HG03103 (cell line): ENCODE data around the gene ARHGEF19.

Experiments
- ATAC-seq: cut with Tn5 transposase; IDR thresholded peaks from one replicate; pipeline ENCODE4 v1.9.1; 2021; ENCODE audit warnings: low read depth; ENCODE audit not compliant: unreplicated experiment

ARHGEF19 gene

DNA sequence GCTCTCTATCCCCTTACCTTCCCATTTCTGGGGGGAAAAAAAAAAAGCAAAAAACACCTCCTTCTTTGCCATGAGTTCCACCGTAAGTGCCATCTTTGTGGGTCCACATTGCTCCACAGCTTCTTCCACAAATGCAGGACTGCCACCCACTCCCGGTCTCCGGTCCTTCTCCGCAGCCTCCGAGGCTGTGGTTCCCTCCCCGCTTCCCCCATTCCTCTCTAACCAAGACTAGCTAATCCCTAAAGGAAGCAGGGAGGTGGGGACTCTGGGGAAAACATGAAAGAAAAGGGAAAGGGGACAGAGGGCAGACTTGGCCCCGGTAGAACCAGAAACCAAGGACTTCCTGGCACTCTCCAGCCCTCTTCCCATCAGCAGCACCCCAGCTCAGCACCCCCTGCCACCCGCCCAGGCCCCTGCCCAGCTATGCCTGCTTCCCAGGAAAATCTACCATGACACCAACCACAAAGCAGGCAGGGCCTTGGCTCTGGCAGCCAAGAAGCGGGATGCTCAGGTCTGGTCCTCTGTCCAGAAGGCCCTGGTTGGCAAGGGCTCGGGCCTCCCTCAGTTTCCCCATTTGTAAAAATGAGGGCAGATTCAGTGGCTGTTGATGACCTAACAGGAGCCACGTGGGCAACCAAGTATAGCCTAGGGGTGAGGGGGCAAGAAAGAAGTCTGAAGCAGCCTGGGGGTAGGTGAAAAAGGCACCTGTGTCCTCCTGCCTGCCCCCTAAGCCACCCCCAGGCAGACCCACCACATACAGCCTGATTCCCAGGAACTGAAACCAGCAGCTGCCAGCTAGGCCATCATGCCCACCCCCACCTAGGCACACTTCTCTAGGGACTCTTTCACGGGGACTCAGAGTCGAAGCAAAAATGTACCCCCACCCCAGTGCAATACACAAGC is 59.1 kb downstream of the ARHGEF19 start:
- no peak for ATAC-seq

DNA sequence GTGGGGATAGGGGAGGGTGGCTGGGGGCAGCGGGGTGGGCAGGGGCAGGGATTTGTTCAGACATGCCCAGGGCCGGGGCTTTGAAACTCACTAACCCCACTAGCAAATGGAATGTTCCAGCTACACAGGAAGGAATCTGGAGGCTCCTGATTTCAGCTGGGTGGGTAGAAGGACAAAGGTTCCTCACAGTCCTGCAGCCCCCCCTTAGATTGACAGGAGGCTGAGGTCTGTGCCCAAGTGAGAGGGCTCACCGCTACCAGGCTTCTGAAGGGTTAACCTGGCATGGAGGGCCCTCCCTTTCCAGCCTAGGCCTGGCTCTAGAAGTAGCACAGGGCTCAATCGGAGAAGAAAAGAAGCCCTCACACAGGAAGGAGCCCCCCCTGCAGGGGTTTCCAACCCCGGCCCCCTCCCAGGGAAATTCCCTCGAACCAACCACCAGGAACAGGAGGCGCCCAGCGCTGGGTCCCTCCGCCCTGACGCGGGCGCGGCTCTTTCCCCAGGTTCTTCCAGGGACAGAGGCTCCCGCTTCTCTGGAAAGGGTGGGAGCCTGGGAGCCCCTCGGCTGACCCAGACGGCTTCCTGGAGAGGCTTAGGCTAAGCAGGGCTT is 59.9 kb downstream of the ARHGEF19 start:
- no peak for ATAC-seq

DNA sequence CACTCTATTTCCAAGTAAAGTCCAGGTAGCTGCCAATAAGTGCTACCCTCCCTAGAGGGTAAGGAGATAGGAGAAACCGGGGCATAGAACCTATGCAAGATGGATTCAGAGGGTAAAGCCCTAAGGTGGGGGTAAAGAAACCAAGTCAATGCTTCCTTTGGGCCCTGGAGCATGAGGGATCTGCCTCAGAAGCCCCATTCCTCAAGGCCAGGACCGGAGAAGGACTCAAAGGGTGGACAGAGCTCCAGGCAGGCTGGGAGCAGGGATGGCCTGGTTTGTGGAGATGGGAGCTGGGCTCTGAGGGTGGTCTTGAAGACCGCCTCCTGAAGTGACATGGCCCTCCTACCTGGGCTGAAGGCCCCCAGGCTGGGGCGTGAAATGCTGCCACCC is 60.5 kb downstream of the ARHGEF19 start:
- no peak for ATAC-seq

DNA sequence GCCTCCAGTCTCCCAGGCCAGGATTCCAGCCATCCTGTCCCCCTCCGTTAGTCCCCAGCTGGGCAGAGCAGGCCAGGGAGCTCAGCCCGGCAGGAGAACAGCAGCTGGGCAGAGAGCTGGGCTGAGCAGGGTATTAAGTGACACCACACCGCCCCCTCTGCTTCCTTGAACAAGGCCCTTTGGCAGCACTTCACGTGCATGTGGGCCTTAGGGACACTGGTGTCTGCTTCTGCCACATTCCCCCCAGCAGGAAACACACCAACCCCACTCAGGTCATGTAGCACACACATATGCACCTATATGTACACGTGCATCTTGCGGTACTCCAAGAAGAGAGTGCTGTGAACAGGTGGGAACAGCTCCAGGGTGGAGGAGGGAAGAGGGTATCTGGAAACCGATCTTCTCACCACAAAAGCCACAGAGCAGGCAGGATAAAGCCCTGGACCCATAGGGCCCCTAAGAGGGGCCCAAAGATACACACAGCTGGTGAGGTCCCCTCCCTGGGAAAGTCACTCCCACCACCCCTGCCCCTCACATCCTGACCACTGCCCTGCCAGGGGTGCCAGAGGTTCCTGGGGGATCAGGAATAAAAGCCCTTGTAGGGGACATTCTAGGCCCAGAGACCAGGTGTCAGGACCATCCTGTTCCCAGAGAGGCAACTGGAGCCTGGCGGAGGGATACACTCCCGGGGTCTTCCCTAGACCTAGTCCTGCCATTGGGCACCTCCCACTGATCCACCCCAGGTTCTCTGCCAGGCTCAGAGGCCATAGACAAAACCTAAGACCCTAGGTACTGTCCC is 61.1 kb downstream of the ARHGEF19 start:
- ATAC-seq: no peak

DNA sequence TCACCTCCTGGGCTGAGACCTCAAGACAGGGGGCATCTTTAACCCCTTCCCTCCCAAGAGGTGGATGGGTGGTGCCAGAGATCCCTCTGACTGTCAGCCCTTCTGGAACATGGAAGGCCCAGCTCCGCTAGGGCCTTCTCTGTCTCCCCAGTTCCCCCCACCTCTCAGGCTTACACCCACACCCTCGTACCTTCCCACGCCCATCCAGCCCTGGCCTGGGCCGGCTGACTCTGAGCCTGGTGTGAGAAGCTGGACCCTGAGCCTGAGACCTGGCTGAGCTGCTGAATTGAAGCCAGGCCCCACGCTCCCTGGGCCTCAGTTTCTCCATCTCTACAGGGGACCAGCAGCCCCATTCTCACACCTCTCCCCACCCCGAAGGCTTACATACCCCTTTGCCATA is 61.9 kb downstream of the ARHGEF19 start:
- no peak for ATAC-seq

DNA sequence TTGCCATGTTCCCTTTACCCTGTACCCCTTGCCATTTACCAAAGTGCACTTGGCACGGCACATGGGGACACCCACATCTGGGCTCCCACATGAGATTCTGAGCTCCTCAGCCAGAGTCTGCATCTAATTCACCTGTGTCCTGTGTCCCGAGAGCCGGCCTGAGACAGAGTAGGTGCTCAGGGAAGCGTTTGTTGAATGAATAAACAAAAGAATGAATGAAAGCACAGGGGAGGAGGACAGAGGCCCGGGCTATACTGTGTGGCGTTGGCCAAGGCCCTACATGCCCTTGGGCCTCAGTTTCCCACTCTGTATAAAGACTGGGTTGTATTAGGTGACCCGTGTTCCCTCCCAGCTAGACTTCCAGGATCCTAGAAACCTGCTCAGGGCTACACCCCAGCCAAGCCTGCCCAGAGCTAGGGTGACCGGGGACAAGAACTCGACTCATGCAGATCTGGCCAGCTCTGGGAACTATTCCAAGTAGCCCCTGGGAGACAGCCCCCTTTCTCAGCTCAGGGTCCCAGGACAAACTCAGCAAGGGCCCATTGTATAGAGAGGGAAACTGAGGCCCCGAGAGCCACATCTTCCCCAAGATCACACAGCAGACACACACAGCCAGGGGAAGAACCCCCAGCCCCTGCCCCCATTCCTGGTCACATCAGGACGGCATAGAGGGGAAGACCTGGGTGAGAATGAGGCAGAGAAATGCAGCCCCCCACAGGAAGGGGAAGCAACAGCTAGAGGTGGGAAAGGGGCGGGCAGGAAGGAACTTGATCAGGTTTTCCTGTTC is 62.6 kb downstream of the ARHGEF19 start:
- no peak for ATAC-seq

DNA sequence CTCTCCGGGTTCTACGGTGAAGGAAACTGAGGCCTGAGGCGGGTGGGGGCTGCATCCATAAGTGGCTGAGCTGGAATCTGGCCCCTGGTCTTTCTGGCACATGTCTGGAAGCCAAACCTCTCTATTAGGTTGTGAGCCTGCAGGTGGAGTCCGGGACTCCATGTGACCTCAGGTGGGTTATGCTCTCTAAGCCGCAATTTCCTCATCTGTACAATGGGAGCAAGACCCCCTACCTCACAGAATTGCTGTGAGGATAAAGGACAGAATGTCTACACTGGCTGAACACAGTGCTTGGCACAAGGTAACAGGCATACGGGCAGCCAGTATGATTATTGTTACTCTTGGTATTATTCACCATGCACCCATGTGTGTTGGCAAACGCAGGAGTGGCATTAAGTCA is 63.3 kb downstream of the ARHGEF19 start:
- no peak for ATAC-seq

DNA sequence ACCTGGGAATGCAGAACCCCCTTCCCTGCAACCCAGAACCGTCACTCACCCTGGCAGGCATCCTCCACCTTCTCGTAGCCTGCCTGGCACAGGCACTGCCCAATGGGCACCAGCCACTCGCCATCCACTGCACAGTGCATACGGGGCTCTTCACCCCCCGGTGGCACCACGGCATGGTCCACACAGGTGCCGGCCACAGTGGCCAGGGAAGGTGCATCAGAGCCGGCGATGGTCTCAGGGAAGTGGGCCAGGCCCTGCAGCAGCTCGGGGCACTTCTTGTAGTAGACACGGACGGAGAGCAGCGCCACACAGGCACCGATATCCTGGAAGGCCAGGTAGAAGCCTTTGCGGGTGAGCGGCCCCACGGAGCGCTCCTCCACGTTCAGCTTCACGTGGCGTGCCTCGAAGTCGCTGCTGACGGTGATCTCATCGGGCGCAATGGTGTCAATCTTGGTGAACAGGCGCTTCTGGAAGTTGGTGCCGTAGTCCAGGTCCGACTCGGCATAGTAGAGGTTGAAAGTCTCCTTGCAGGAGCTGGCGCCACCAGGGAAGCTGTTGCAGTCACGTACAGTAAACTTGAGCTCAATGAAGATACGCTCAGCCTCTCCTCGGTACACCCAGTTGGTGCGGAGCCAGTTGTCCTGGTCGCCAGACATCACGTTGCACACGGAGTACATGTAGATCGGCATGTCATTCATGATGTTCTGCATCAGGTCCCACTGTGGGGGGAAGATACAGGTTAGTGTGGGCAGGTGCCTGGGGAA is 63.9 kb downstream of the ARHGEF19 start:
- ATAC-seq: no peak
